ENCODE results near the gene PKN3.

Gene PKN3

DNA sequence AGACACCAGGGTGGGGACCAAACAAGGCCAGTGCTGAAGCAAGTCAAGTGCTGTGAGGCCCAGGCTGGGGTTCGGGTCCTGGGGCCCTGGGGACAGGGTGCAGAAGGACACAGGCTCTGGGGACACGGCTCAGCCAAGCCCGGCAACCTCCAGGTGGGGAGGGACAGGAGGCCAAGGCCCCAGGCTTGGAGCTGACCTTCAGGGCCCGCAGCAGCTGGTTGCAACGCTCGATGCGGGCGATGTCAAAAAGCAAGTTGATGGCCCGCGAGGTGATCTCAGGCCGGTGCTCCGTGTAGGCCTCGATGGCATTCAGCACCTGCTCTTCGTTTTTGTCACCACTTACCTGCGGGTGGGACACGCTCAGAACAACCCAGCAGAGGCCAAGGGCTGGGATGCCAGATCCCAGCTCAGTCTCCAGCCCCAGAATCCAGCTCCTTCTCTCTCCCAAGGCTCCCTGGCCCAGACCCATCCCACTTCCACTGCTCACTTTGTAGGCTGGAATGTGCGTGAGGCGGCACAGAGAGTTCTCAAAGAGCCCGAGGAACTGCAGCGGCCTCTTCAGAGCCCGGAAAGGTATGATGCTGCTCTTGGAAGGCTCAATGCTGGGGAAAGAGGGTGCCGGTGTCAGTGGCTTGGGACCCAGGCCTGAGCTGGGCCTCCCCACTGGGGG, 48.8 kb downstream of the PKN3 start:
- no peak for DNase-seq

DNA sequence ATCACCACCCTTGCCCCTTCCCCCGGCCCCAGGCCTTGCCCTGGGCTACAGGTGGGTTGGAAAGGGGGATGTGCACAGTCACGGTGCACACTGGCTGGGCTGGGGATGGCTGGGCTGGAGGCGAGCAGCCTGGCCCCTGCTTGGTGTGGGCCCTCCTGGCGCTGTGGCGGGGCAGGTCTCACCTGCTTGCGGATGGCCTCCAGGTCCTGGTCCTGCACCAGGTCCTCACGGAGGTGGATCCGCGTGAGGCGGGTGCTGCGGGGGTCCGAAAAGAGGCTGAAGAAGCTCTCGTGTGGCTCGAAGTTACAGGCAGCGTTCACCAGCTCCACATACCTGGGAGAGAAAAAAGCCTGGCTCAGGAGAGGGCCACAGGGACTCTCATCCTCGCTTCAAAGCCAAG, 51.3 kb downstream of the PKN3 start:
- DNase-seq = no peak

- DNase-seq = no peak
Observed at GRCh38 chr9:128757602-128758001, 55.3 kb downstream of the PKN3 start.

DNA sequence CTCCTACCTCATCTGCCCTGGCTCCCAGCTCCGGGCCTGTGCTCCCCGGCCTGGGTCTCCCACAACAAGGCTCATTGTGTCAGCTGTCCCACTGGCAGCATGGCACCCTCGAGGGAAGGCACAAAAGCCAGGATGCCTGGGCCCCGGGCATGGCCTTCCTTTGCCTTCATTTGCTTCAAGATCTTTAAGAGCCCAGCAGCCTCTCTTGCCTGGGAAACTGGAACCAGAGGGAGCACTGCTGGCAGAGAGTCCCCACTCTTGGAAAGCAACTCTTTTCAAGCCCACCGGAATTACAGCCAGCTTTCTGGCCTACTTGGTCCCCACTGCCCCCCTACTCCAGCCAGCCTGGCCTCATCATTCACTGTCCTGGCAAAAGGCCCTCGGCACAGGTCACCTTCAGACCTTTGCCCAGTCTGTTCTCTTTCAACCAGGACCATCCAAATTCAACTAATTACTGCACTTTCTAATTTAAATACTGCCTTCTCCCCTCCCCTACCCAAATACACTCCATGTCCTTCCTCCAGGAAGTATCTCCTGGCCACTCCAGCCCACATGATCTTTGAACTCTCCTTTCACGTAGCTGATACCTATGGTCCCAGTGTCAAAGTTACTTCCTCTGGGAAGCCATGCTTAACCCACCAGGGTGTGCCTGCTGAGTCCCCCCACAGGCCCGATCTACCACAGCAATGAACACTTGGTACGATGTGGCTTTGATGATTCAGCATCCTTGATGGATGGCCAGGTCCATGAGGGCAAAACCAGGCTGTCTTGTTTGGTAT, 60.6 kb downstream of the PKN3 start:
- no peak for DNase-seq

- no peak for DNase-seq
Observed at GRCh38 chr9:128764361-128764760, 62.1 kb downstream of the PKN3 start.

- no peak for DNase-seq
Observed at GRCh38 chr9:128765499-128765898, 63.2 kb downstream of the PKN3 start.

DNA sequence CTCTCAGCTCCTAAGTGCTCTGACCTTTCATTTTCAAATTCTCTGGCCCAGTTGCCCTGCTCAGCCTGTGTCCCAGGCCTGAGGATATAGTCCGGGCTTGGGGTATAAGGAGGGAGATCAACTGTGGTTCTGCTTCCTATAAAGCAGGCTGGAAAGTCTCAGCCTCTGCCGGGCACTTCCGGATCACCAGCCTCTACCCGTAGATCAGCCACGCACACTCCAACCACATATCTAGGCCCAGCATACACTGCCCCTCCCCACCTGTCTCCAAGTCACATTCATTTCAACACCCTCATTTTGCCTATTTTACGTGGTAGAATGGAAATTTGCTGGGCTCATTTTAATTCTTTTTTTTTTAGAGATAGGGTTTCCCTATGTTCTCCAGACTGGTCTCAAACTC, 66.3 kb downstream of the PKN3 start:
- DNase-seq = no peak
